GM12864 (cell line): ENCODE data around the gene FNDC3B.

Source experiments
- DNase-seq: peaks from one replicate; pipeline ENCODE4 v3.0.0-alpha.2; 2011; ENCODE audit warnings: low read depth
- H3K4me3 ChIP-seq: 2 replicates; pipeline ENCODE4 v1.5.1; 2011; ENCODE audit warnings: mild to moderate bottlenecking, low read depth, low read length, control low read depth
- TF ChIP-seq, protein P1 (sequence below): IDR thresholded peaks from 2 replicates; pipeline ENCODE4 v1.5.1; 2011; ENCODE audit warnings: low read depth, mild to moderate bottlenecking, moderate library complexity, low read length, control low read depth, inconsistent platforms; ENCODE audit errors: missing control alignments

Gene FNDC3B

DNA sequence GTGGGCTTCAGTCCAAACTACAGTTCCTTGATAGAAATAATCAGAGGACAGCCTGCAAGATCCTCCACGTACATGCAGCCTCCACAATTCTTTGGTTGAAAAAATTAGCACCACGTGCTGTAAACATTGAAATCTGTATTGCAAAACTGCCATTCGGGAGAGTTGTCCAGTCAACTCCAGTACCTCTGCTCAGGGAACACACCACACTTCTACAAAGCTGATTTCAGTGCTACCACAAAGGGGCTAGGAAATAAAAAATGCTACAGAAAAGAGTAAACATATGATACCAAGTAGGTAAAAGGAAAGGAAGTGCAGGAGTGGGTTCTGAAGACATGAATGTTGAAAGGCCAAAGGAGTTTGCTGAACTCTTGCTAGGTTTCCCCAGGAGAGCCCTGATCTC lies 368.5 kb downstream of the FNDC3B start:
- DNase-seq = no peak
- TF ChIP-seq, protein P1, sequence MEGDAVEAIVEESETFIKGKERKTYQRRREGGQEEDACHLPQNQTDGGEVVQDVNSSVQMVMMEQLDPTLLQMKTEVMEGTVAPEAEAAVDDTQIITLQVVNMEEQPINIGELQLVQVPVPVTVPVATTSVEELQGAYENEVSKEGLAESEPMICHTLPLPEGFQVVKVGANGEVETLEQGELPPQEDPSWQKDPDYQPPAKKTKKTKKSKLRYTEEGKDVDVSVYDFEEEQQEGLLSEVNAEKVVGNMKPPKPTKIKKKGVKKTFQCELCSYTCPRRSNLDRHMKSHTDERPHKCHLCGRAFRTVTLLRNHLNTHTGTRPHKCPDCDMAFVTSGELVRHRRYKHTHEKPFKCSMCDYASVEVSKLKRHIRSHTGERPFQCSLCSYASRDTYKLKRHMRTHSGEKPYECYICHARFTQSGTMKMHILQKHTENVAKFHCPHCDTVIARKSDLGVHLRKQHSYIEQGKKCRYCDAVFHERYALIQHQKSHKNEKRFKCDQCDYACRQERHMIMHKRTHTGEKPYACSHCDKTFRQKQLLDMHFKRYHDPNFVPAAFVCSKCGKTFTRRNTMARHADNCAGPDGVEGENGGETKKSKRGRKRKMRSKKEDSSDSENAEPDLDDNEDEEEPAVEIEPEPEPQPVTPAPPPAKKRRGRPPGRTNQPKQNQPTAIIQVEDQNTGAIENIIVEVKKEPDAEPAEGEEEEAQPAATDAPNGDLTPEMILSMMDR = no peak
- no peak overlapping the region for H3K4me3 ChIP-seq

DNA sequence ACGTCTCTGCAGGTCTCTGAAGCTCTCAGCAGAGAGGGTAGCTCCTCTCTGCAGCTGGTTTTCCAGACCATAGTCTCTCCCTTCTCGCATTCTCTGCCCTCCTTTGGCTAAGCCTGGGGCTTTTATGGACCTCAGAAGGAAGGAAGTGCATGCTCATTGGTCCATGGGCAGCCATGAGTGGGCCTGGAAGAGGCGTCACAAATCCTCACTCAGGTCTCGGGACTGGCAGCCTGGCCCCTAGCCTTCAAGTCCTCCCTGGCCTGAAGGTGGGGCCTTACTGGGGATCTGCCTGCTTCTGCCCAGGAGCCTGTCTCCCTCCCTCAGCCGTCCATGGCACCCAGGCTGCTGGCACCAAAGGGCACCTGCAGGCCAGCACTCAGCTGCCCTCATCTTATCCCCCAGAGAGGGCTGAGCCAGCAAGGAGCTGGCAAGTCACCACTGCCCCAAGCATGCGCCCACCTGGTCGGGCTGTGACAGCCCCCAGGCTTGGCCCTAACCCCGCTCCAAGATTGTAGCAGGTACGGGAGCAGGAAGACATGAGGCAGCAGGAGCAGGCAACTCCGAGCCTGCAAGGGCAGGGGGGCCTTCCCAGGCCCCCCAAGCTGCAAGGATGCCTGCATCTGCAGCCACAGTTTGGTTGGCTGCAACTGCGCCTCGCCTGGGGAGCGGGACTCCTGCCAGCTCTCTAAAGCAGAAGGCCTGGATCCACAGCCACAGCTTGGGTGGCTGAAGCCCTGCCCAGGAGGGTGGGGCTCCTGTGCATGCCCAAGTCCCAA lies 371.5 kb downstream of the FNDC3B start:
- H3K4me3 ChIP-seq = no peak overlapping the region
- TF ChIP-seq, protein P1 = no peak
- no peak for DNase-seq

DNA sequence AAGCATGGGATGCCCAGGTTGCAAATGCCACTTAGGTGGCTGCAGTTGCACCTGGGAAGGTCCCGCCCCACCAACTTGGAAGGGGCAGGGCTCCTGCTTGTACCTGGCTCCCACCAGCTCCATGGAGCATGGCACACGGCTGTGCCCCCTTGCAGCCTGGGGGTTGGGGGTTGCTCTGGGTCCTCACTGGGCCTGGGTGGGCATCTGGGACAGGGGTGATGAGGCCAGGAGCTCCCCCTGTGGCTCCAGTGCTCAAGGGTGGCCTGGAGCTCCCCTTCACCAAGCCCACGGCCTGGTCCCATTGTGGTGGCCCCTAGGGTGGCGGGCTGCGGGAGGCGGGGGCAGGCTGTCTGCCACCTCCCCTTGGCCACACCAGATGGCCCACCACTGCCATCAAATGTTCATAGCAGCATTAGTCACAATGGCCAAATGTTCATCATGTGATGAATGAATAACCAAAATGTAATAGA lies 372.1 kb downstream of the FNDC3B start:
- H3K4me3 ChIP-seq = no peak overlapping the region
- no peak for DNase-seq
- TF ChIP-seq, protein P1 = no peak

DNA sequence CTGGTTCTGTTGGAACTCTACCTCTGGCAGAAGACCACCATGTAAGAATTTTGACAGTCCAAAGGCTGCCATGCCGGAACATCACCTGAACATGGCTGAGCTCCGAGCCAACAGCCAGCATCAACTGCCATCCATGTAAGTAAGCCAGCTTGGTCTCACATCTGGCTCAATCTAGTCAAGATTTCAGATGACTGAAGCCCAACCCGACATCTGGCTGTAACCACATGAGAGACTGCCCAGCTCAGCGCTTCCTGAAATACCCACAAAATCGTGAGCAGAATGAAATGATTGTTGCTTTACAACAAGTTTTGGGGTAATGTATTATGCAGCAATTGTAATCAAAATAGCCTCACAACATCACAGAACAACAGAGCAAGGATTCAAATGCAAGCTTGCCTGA lies 375.9 kb downstream of the FNDC3B start:
- TF ChIP-seq, protein P1 = no peak
- no peak for DNase-seq
- H3K4me3 ChIP-seq = no peak overlapping the region

DNA sequence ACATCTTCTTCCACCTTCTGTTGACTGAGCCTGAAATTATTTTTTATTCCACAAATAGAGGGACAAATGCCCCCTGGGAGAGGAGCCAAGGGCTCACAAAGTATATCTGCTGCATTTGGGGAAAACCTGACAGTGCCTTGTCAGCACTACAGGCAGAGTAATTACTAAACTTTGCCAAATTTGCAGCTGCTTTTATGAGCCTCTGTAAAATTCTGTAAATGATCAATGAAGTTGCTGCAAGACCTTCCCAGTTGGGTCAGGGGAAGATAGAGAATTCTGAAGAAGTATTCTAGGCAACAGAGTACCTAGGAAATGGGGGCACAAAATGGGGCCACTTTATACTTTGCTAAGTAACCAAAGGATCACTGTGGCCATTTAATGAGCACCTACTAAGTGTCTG lies 398.3 kb downstream of the FNDC3B start:
- TF ChIP-seq, protein P1 = no peak
- no peak overlapping the region for H3K4me3 ChIP-seq
- DNase-seq = no peak

DNA sequence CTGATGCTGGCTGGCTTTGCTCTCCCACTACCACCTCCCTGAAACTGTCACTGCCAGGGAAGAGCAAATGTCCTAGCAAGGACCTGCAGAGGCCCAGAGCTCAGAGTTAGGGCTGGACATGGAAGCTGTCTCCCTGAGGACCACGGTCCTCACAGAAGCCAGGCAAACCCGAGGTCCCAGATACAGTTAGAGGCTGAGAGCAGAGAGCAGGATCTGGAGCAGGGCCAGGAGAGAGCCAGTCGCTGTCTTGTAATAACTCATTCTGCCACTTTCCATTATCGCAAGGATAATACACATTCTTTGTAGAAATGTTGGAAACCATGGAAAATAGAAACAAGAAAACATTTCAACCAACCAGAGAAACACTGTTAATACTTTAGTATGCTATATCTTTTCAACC lies 398.8 kb downstream of the FNDC3B start:
- no peak overlapping the region for H3K4me3 ChIP-seq
- TF ChIP-seq, protein P1 = no peak
- no peak for DNase-seq

DNA sequence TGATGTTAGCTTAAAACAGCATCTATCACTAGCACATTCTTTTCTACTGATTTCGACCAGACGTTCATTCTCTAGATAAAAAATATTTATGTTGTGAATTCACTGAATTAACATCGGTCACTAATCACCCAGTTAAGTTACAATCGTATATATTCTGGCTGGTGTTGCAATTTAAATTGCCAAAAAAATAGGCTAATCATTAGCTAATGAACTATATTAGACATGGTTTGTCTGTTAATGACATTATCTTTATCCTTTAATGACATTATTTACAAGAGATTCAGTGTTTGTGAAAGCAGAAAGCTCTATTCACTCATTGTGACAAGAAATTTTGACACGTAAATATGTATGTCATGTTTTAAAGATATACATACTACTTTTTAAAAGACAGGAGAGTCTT lies 402.2 kb downstream of the FNDC3B start:
- DNase-seq = no peak
- H3K4me3 ChIP-seq = no peak overlapping the region
- TF ChIP-seq, protein P1 = no peak
